OCI-LY3 (cell line): Measurements from ENCODE around the gene TTC7B.

ENCODE experiments used
- EZH2phosphoT487 ChIP-seq: fragments of 200-600 bp; shearing (Covaris generic); IDR thresholded peaks from 2 replicates; pipeline ENCODE4 v1.6.1; 2018; ENCODE audit warnings: antibody characterized with exemption, mixed run types, low read depth
- TF ChIP-seq, protein P1 (sequence below): fragments of 200-600, 300-600 bp; sonication (generic); IDR thresholded peaks from 2 replicates; pipeline ENCODE4 v1.5.1; 2014; ENCODE audit warnings: antibody characterized with exemption, low read length, low read depth

DNA sequence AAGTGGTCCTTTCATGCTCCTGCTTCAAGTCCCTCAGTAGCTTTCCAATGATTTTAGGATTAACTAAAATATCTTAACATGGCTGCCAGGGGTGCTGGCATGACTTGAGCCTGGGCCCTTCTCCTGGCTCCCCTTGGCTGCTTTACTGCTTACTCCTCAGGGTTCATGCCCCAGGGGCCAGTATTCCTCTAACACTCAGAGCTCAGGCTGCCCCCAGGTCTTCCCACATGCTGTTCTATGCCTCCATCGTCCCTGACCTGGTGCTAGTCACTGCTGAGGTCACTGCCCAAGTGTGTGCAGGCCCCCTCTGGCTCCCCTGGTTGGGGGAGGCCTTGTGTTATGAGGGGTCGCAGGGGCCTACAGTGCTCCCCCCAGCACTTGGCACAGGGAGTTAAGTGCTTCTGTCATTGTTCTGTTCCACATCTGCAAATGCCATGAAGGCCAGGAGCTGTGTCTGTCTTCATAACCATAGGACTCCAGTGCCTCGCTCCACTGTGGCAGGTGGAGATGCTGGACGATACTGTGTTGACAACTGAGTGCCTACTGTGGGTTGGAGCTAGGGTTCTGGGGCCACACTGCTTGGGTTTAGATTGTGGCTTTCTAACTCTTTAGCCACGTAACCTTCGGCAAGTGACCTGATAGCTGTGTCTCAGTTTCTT, 228.8 kb downstream of the TTC7B start:
- TF ChIP-seq, protein P1, sequence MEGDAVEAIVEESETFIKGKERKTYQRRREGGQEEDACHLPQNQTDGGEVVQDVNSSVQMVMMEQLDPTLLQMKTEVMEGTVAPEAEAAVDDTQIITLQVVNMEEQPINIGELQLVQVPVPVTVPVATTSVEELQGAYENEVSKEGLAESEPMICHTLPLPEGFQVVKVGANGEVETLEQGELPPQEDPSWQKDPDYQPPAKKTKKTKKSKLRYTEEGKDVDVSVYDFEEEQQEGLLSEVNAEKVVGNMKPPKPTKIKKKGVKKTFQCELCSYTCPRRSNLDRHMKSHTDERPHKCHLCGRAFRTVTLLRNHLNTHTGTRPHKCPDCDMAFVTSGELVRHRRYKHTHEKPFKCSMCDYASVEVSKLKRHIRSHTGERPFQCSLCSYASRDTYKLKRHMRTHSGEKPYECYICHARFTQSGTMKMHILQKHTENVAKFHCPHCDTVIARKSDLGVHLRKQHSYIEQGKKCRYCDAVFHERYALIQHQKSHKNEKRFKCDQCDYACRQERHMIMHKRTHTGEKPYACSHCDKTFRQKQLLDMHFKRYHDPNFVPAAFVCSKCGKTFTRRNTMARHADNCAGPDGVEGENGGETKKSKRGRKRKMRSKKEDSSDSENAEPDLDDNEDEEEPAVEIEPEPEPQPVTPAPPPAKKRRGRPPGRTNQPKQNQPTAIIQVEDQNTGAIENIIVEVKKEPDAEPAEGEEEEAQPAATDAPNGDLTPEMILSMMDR = no peak
- TF ChIP-seq EZH2phosphoT487 = no peak
